Ovary (tissue), 3 donors: ENCODE data around the gene RAD21L1.

Experiments used
- EP300 ChIP-seq: sonication (generic); formaldehyde crosslinking; IDR thresholded peaks from one replicate; pipeline ENCODE4 v1.6.1; 2017; ENCODE audit warnings: antibody characterized with exemption
- TF ChIP-seq, protein P1 (sequence below), 3 donors: fragments of 450-650 bp in 2 of 3; fragments of 200-600 bp in 1 of 3; IDR thresholded peaks; one replicate each; pipeline versions ENCODE4 v1.5.1 to v1.8.0; 2016 to 2022; ENCODE audit warnings: antibody characterized with exemption in 3 of 3, mild to moderate bottlenecking in 1 of 3
- donor health status: DM: no; HTN: no; CAD: no.

DNA sequence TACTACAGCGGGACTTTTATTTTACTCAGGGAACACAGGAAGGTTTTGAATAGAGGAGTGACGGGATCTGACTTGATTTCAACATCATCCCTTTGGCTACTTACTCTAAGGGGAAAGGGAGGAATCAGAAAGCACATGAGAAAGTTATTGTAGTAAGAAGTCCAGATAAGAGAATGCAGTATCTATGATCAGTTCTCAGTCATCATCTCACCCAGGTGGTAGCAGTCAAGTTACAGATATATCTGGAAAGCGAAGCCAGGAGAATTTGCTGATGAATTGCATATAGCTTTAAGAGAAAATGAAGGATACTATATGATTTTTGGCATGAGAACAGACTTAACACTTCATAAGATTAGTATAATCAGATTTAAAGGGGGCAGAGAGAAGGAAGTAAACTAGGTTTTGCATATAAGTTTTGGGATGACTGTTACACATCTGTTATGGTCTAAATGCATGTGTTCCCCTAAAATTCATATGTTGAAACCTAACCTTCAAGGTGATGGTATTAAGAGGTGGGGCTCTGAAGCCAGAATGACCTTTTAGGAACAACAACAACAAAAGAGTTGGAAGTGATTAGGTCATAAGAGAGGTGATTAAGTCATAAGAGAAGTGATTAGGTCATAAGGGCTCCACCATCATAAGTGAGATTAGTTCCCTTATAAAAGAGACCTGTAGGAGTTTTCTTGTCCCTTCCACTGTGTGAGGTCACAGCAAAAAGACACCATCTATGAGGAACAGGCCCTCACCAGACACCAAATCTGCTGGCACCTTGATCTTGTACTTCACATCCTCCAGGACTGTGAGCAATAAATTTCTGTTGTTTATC lies 6.7 kb downstream of the RAD21L1 start:
- TF ChIP-seq, protein P1, sequence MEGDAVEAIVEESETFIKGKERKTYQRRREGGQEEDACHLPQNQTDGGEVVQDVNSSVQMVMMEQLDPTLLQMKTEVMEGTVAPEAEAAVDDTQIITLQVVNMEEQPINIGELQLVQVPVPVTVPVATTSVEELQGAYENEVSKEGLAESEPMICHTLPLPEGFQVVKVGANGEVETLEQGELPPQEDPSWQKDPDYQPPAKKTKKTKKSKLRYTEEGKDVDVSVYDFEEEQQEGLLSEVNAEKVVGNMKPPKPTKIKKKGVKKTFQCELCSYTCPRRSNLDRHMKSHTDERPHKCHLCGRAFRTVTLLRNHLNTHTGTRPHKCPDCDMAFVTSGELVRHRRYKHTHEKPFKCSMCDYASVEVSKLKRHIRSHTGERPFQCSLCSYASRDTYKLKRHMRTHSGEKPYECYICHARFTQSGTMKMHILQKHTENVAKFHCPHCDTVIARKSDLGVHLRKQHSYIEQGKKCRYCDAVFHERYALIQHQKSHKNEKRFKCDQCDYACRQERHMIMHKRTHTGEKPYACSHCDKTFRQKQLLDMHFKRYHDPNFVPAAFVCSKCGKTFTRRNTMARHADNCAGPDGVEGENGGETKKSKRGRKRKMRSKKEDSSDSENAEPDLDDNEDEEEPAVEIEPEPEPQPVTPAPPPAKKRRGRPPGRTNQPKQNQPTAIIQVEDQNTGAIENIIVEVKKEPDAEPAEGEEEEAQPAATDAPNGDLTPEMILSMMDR (IDR thresholded peaks at IDR 0.05): no peak
- TF ChIP-seq EP300: no peak
